ENCODE results near the gene NR2F1-AS1. TPM values are rescaled to one million over a fixed set of nuclear protein-coding genes. Genes with fewer than 3 reads are reported as not detected.

Gene NR2F1-AS1
- total RNA-seq, 4 donors from 2014 or later: 4.1 to 8.6 (median 5.3) TPM

GRCh38 chr5:93601802-93602155, 20.8 kb upstream of the NR2F1-AS1 start:
- TF ChIP-seq, protein P1, sequence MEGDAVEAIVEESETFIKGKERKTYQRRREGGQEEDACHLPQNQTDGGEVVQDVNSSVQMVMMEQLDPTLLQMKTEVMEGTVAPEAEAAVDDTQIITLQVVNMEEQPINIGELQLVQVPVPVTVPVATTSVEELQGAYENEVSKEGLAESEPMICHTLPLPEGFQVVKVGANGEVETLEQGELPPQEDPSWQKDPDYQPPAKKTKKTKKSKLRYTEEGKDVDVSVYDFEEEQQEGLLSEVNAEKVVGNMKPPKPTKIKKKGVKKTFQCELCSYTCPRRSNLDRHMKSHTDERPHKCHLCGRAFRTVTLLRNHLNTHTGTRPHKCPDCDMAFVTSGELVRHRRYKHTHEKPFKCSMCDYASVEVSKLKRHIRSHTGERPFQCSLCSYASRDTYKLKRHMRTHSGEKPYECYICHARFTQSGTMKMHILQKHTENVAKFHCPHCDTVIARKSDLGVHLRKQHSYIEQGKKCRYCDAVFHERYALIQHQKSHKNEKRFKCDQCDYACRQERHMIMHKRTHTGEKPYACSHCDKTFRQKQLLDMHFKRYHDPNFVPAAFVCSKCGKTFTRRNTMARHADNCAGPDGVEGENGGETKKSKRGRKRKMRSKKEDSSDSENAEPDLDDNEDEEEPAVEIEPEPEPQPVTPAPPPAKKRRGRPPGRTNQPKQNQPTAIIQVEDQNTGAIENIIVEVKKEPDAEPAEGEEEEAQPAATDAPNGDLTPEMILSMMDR (IDR thresholded peaks at IDR 0.05; ENCODE audit: low read depth): no peak

DNA sequence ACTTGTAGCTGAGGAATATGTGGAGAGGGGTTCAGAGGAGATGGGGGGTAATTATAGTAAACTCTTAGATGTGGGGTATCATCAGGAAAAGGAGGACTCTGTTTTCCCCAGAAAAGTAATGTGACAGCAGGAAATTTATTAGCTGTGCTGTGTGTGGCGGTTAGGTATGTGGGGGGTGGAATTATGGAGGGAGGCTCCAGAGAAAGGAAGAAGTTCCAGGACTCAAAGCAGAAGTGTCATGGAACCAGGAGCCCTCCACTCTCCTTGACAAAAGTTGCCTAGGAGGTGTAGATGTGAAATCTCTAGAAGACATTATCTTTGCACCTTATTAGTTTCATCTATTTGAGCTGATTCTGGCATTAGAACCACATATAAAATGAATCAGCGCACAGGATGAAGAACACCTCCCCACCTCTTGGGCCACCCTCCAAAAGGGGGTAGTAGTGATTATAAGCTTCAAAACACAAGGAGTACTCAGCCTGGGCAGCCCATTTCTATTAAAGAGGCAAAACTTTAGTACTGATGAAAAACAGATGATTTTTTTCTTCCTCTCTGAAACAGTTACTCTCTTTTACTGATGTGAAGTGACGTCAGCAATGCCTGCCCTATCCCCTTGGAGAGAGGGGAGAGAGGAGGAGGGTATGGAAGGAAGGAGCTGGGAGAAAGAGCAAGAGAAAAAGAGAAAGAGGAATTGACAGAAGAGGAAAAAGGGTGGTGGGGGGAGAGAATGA, 20.2 kb upstream of the NR2F1-AS1 start:
- TF ChIP-seq, protein P1 (IDR thresholded peaks at IDR 0.05; ENCODE audit: low read depth): no peak

GRCh38 chr5:93600409-93601070, 19.5 kb upstream of the NR2F1-AS1 start:
- TF ChIP-seq, protein P1 (IDR thresholded peaks at IDR 0.05; ENCODE audit: low read depth): no peak

GRCh38 chr5:93599399-93600120, 18.5 kb upstream of the NR2F1-AS1 start:
- TF ChIP-seq, protein P1 (IDR thresholded peaks at IDR 0.05; ENCODE audit: low read depth): no peak

DNA sequence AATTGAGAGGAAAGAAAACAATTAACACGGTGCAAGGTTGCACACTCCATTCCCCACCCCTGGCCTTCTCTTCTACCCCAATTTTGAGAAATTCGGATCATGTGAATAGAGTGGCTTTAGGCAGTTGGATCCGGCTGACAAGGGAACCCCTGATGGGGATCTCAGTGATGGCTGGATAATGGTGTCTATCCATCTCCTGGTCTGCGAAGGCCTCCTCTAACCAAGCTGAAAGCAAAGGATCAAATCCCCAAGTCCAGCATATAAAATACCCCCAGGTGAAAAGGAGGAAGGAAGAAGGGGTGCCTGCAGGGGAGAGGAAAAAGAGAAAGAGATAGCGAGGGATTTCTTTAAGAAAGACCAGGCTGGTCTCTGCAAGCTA, 18.0 kb upstream of the NR2F1-AS1 start:
- TF ChIP-seq, protein P1 (IDR thresholded peaks at IDR 0.05; ENCODE audit: low read depth): no peak

DNA sequence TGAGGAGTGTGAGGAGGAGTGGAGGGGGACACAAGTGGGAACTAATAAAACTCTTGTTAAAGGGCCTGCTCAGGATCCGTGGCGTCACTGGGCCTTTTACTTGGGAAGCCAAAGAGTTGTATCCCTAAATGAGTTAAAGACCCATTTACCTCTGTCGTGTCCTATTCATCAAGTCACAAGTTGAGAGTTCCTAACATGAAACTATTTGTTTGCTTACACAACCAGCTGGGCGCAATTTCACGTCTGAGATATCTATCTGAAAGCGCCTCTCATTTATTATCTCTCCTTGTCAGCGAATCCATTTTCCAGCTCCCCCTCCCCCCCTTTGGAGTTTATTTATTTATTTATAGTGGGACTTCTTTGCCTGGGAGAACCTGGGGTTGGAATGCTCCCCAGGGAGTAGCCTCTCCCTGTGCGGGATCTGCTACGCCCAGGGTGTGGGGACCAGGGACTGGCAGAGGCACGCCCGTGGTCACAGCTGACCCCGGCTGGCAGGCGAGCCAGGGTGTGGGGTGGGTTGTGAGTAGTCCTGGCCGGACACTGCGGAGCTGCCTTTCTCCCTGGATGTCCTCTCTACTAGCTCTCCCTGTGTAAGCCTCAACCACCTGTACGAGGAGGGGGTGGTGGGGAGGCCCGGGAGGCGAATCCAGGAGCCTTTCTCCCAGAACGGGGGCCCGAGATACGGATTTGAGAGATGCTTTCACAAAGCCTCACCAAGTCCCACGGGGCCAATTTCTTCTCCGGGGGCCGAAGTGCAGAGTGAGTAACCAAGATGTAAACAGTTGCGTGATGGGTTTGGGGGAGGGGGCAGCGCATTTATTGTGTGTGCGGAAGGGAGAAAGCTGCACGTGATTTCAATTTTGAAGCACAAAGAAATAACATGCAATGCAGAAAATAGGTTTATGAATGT, 17.3 kb upstream of the NR2F1-AS1 start:
- TF ChIP-seq, protein P1 (IDR thresholded peaks at IDR 0.05; ENCODE audit: low read depth): no peak
